Breast epithelium (tissue), 4 donors: ENCODE measurements around the gene GLDN. TPM values are rescaled to one million over a fixed set of nuclear protein-coding genes. Genes with fewer than 3 reads are reported as not detected.

Experiments
- DNase-seq, 2 donors: peaks; one replicate each; pipeline ENCODE4 v3.0.0-alpha.2; 2019; ENCODE audit warnings: low spot score in 2 of 2
- H3K27ac ChIP-seq, 2 donors: fragments of 200-600 bp; sonication (generic) in 1 of 2; one replicate each; pipeline ENCODE4 v1.5.1; 2016 to 2019; ENCODE audit warnings: mild to moderate bottlenecking in 1 of 2
- H3K27me3 ChIP-seq, 2 donors: fragments of 200-600 bp; sonication (generic) in 1 of 2; one replicate each; pipeline versions ENCODE4 v1.5.1 to v1.6.0; 2017 to 2019; ENCODE audit warnings: control low read depth in 1 of 2, mild to moderate bottlenecking in 1 of 2
- H3K36me3 ChIP-seq: fragments of 200-600 bp; one replicate; pipeline ENCODE4 v1.5.1; 2019
- H3K4me1 ChIP-seq, 2 donors: fragments of 200-600 bp; sonication (generic); one replicate each; pipeline ENCODE4 v1.5.1; 2016 to 2019; ENCODE audit warnings: control low read depth in 1 of 2
- H3K4me3 ChIP-seq, 3 donors: fragments of 200-600 bp; sonication (generic); 1 replicate in 2 of 3; 2 replicates in 1 of 3; pipeline ENCODE4 v1.5.1; 2016 to 2019; ENCODE audit warnings: mild to moderate bottlenecking in 3 of 3, moderate library complexity in 2 of 3
- H3K9me3 ChIP-seq, 2 donors: fragments of 200-600 bp; sonication (generic) in 1 of 2; one replicate each; pipeline ENCODE4 v1.5.1; 2016 to 2019; ENCODE audit warnings: control low read depth in 1 of 2
- CTCF ChIP-seq, 3 donors: fragments of 450-650 bp; IDR thresholded peaks; one replicate each; pipeline ENCODE4 v1.5.1; 2016 to 2017; ENCODE audit warnings: antibody characterized with exemption in 3 of 3, mild to moderate bottlenecking in 3 of 3, moderate library complexity in 3 of 3
- POLR2A ChIP-seq: fragments of 450-650 bp; IDR thresholded peaks from one replicate; pipeline ENCODE4 v1.6.1; 2016; ENCODE audit warnings: antibody characterized with exemption, mild to moderate bottlenecking, moderate library complexity
- POLR2AphosphoS5 ChIP-seq, 3 donors: sonication (generic); formaldehyde crosslinking; IDR thresholded peaks; one replicate each; pipeline ENCODE4 v1.6.1; 2017; ENCODE audit warnings: antibody characterized with exemption in 3 of 3
- intact Hi-C: fragments of 100-400 bp; cut with DNase I; formaldehyde crosslinking; loops from one replicate; pipeline ENCODE4 v1.15.1; 2023; ENCODE audit warnings: low total_unique reads
- total RNA-seq, 3 donors: library from RNA; depleted of rRNA; stranded (reverse); fragments of >200 nt; gene quantifications; one replicate each; pipeline ENCODE4 v1.1.0, GENCODE V29; 2016

The GLDN gene
- total RNA-seq, 3 donors from 2014 or later, result 7.3 to 67.2 (median 10.8) TPM

GRCh38 chr15:51375966-51376640 is 34.6 kb downstream of the GLDN start:
- TF ChIP-seq CTCF (IDR thresholded peaks at IDR 0.05), result no peak
- no peak for TF ChIP-seq POLR2A
- TF ChIP-seq POLR2AphosphoS5 (IDR thresholded peaks at IDR 0.05), result no peak
- intact Hi-C loops, result loop anchor here (10.0 kb wide), 2 partner anchors 131 to 1211 kb away; no protein-coding TSS in a partner anchor
- Histone ChIP-seq H3K4me3 (no peak overlapping the region), H3K27ac (no peak overlapping the region), H3K9me3 (no peaks in the 10 kb centered on the region), H3K27me3 (no peaks in the 10 kb centered on the region), H3K36me3 (no peaks in the 10 kb centered on the region), H3K4me1 (no peaks in the 10 kb centered on the region)
- DNase-seq, result no peak

GRCh38 chr15:51377038-51377786 is 35.8 kb downstream of the GLDN start:
- intact Hi-C loops, result loop anchor here (10.0 kb wide), 2 partner anchors 132 to 1212 kb away; no protein-coding TSS in a partner anchor
- no peak for DNase-seq
- Histone ChIP-seq H3K36me3 (no peaks in the 10 kb centered on the region), H3K9me3 (no peaks in the 10 kb centered on the region), H3K4me1 (no peaks in the 10 kb centered on the region), H3K27ac (peak overlapping the region; percentile 53 to 76), H3K4me3 (no peak overlapping the region), H3K27me3 (no peaks in the 10 kb centered on the region)
- TF ChIP-seq POLR2AphosphoS5 (IDR thresholded peaks at IDR 0.05), result peak in 1 of 3 donors; percentile 36
- TF ChIP-seq POLR2A, result no peak

- TF ChIP-seq CTCF (IDR thresholded peaks at IDR 0.05) (no peak), POLR2AphosphoS5 (IDR thresholded peaks at IDR 0.05) (no peak), POLR2A (no peak)
Measured at GRCh38 chr15:51378406-51378805, 37.0 kb downstream of the GLDN start.

GRCh38 chr15:51379390-51379789 is 37.9 kb downstream of the GLDN start:
- TF ChIP-seq POLR2AphosphoS5 (IDR thresholded peaks at IDR 0.05) (no peak), POLR2A (no peak), CTCF (IDR thresholded peaks at IDR 0.05) (no peak)
- H3K9me3 ChIP-seq, result no peaks in the 10 kb centered on the region
- peaks cover 0 to 4% of the 10 kb centered on the region in 2 donors for H3K27me3 ChIP-seq
- no peaks in the 10 kb centered on the region for H3K36me3 ChIP-seq
- intact Hi-C loops, result loop anchor here (10.0 kb wide), 2 partner anchors 135 to 1215 kb away; no protein-coding TSS in a partner anchor
- no peak for DNase-seq
- H3K4me3 ChIP-seq, result no peak overlapping the region
- no peaks in the 10 kb centered on the region for H3K4me1 ChIP-seq
- no peak overlapping the region for H3K27ac ChIP-seq

More at GRCh38 chr15:51378406-51378805, 37.0 kb downstream of the GLDN start:
- H3K27me3 ChIP-seq, result no peaks in the 10 kb centered on the region
- no peaks in the 10 kb centered on the region for H3K36me3 ChIP-seq
- no peak overlapping the region for H3K4me3 ChIP-seq
- no peaks in the 10 kb centered on the region for H3K9me3 ChIP-seq
- H3K27ac ChIP-seq, result peak overlapping the region in 1 of 2 donors; percentile 76
- H3K4me1 ChIP-seq, result no peaks in the 10 kb centered on the region
- no peak for DNase-seq
- intact Hi-C loops, result loop anchor here (10.0 kb wide), 2 partner anchors 134 to 1214 kb away; no protein-coding TSS in a partner anchor

GRCh38 chr15:51380999-51381806 is 39.7 kb downstream of the GLDN start:
- peak in 1 of 2 donors; percentile 21 for DNase-seq
- H3K27me3 ChIP-seq, result peaks cover 0 to 4% of the 10 kb centered on the region in 2 donors
- TF ChIP-seq CTCF (IDR thresholded peaks at IDR 0.05) (peak; percentile 74 to 90 (median 85)), POLR2A (no peak), POLR2AphosphoS5 (IDR thresholded peaks at IDR 0.05) (peak in 1 of 3 donors; percentile 34)
- no peaks in the 10 kb centered on the region for H3K36me3 ChIP-seq
- intact Hi-C loops, result no loop called here
- no peak overlapping the region for H3K27ac ChIP-seq
- no peaks in the 10 kb centered on the region for H3K4me1 ChIP-seq
- no peaks in the 10 kb centered on the region for H3K9me3 ChIP-seq
- no peak overlapping the region for H3K4me3 ChIP-seq
